WERI-Rb-1 (cell line): ENCODE data around the gene VPS16.

ENCODE experiments used
- DNase-seq: peaks from one replicate; pipeline ENCODE4 v3.0.0-alpha.2; 2020
- H3K27ac ChIP-seq: fragments of 250-450 bp; sonication (Bioruptor Pico); 2 replicates; pipeline ENCODE4 v1.5.1; 2020; ENCODE audit warnings: mild to moderate bottlenecking, moderate library complexity
- H3K27me3 ChIP-seq: fragments of 250-450 bp; sonication (Bioruptor Pico); 2 replicates; pipeline ENCODE4 v1.5.1; 2021; ENCODE audit warnings: mild to moderate bottlenecking, low read depth, moderate library complexity; ENCODE audit not compliant: insufficient read depth, severe bottlenecking
- H3K36me3 ChIP-seq: fragments of 250-450 bp; sonication (Bioruptor Pico); 2 replicates; pipeline ENCODE4 v1.5.1; 2020; ENCODE audit warnings: mild to moderate bottlenecking, moderate library complexity
- H3K4me3 ChIP-seq: 2 replicates; pipeline ENCODE4 v1.5.1; 2011; ENCODE audit warnings: low read depth, mild to moderate bottlenecking, control low read depth, low read length
- H3K9me3 ChIP-seq: fragments of 250-450 bp; sonication (Bioruptor Pico); 2 replicates; pipeline ENCODE4 v1.5.1; 2021; ENCODE audit warnings: mild to moderate bottlenecking, moderate library complexity; ENCODE audit not compliant: severe bottlenecking
- TF ChIP-seq, protein P1 (sequence below): IDR thresholded peaks from 2 replicates; pipeline ENCODE4 v1.5.1; 2011; ENCODE audit warnings: low read depth, mild to moderate bottlenecking, control low read depth, inconsistent platforms, low read length

VPS16 gene

DNA sequence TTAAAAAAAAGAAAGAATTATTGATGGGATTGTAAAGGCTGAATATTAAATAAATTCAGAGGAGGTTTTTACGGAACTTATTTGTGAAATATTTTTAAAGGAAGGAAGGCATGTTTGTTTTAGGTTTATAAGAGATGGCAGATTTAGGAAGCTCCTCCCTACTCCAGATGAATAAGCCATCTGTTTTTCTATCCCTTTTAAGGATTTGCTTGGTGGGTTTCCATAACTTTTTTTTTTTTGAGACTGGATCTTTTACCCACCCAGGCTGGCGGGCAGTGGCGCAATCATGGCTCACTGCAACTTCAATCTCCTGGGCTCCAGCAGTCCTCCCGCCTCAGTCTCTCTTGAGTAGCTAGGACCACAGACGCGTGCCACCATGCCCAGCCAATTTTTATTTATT lies 63.1 kb downstream of the VPS16 start:
- Histone ChIP-seq H3K9me3 (no peaks in the 10 kb centered on the region), H3K27ac (no peak overlapping the region), H3K27me3 (no peaks in the 10 kb centered on the region), H3K4me3 (no peak overlapping the region), H3K36me3 (no peaks in the 10 kb centered on the region; the same call in 1 of the 2 replicates)
- DNase-seq, result no peak
- TF ChIP-seq, protein P1, sequence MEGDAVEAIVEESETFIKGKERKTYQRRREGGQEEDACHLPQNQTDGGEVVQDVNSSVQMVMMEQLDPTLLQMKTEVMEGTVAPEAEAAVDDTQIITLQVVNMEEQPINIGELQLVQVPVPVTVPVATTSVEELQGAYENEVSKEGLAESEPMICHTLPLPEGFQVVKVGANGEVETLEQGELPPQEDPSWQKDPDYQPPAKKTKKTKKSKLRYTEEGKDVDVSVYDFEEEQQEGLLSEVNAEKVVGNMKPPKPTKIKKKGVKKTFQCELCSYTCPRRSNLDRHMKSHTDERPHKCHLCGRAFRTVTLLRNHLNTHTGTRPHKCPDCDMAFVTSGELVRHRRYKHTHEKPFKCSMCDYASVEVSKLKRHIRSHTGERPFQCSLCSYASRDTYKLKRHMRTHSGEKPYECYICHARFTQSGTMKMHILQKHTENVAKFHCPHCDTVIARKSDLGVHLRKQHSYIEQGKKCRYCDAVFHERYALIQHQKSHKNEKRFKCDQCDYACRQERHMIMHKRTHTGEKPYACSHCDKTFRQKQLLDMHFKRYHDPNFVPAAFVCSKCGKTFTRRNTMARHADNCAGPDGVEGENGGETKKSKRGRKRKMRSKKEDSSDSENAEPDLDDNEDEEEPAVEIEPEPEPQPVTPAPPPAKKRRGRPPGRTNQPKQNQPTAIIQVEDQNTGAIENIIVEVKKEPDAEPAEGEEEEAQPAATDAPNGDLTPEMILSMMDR, result no peak

DNA sequence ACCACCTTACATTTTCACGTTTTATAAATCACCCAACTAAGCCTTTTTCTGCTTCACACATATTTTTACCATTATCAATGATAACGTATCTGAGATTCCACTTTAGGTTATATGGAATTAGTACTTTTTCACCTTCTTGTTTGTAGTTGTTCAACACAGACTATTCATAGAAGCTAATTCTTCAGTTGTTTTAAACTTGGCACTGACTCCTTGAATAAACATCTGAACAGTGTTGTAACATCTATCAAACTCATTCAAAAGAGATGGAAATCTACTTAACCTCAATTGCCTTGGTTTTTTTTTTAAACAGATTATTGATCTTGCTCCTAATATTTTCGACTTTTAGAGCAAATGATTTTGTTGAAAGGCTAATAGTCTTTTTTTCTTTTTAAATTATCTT lies 67.0 kb downstream of the VPS16 start:
- Histone ChIP-seq H3K4me3 (no peak overlapping the region), H3K36me3 (no peaks in the 10 kb centered on the region; the same call in 1 of the 2 replicates), H3K27ac (no peak overlapping the region), H3K27me3 (no peaks in the 10 kb centered on the region), H3K9me3 (no peaks in the 10 kb centered on the region)
- TF ChIP-seq, protein P1, result no peak
- DNase-seq, result no peak

DNA sequence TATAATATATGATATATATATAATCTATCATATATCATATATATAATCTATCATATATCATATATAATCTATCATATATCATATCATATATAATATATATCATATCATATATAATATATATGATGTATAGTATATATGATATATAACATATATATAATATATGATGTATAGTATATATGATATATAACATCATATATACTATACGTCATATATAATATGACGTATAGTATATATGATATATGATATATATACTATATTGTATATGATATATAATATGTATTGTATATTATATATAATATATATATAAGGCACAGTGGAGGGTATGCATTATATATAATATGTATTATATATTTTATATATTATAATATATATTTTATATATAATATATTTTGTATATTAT lies 69.4 kb downstream of the VPS16 start:
- Histone ChIP-seq H3K27me3 (no peaks in the 10 kb centered on the region), H3K36me3 (no peaks in the 10 kb centered on the region; the same call in 1 of the 2 replicates), H3K9me3 (no peaks in the 10 kb centered on the region), H3K4me3 (no peak overlapping the region), H3K27ac (no peak overlapping the region)
- TF ChIP-seq, protein P1, result no peak
- DNase-seq, result no peak

DNA sequence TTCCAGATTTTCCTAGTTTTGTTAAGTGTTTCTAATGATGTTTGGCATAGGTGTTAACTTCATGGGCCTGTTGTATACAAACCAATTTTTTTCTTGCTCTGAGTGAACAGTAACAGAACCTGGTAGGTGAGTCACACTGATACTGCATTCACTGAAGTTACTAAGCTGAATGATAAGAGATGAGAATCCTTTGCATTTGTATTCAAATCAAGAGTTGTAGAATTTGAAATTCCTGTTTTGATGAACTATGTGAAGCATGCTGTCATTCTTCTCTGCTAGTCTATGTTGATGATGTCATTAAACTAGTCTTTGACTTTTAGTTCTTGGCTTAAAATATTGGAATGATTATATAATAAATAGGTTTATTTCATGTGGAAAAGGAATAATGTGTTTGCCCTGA lies 70.7 kb downstream of the VPS16 start:
- Histone ChIP-seq H3K36me3 (no peaks in the 10 kb centered on the region; the same call in 1 of the 2 replicates), H3K9me3 (no peaks in the 10 kb centered on the region), H3K4me3 (no peak overlapping the region), H3K27ac (no peak overlapping the region), H3K27me3 (no peaks in the 10 kb centered on the region)
- no peak for DNase-seq
- TF ChIP-seq, protein P1, result no peak

DNA sequence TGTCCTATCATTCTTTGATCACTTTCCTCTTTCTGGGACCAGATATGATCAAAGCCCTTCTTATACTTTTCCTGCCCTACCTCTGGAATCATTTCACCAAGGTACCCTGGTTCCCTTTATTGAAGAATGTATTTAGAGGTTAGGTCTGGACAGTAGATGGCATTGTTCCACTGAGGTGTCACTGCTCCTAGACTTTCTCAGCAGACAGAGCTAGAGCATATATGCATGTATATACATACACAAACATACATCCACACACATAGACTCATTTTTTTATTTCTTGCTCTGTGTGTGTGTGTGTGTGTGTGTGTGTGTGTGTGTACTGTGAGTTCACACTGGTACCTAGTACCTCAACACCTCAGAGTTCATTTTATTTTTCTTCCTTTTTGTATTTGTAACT lies 73.6 kb downstream of the VPS16 start:
- Histone ChIP-seq H3K36me3 (no peaks in the 10 kb centered on the region), H3K27me3 (no peaks in the 10 kb centered on the region), H3K27ac (no peak overlapping the region), H3K9me3 (no peaks in the 10 kb centered on the region), H3K4me3 (no peak overlapping the region)
- DNase-seq, result peak; percentile 22
- TF ChIP-seq, protein P1, result peak; percentile 48; the same call in 1 of the 2 replicates
